Neural progenitor cell (in vitro differentiated cells): ENCODE measurements around the gene MMP21. TPM values are rescaled to one million over a fixed set of nuclear protein-coding genes. Genes with fewer than 3 reads are reported as not detected.

ENCODE experiments used
- DNase-seq: peaks from one replicate; pipeline ENCODE4 v3.0.0-alpha.2; 2016; ENCODE audit warnings: low spot score
- H2AFZ ChIP-seq: fragments of 200-600 bp; sonication (generic); replicated peaks from 2 replicates; pipeline ENCODE4 v1.6.1; 2016; ENCODE audit warnings: antibody characterized with exemption
- H3F3A ChIP-seq: fragments of 200-600 bp; sonication (generic); 2 replicates; pipeline ENCODE4 v1.6.1; 2016; ENCODE audit warnings: antibody characterized with exemption, low read depth
- H3K27ac ChIP-seq: fragments of 200-600 bp; sonication (generic); 2 replicates; pipeline ENCODE4 v1.5.1; 2016; ENCODE audit warnings: mild to moderate bottlenecking
- H3K27me3 ChIP-seq: fragments of 200-600 bp; sonication (generic); 2 replicates; pipeline ENCODE4 v1.6.1; 2016; ENCODE audit warnings: mild to moderate bottlenecking, moderate library complexity
- H3K36me3 ChIP-seq: fragments of 200-600 bp; sonication (generic); 2 replicates; pipeline ENCODE4 v1.5.1; 2016
- H3K4me1 ChIP-seq: fragments of 200-600 bp; sonication (generic); 2 replicates; pipeline ENCODE4 v1.6.1; 2016; ENCODE audit warnings: mixed run types
- H3K4me2 ChIP-seq: fragments of 200-600 bp; sonication (generic); 2 replicates; pipeline ENCODE4 v1.6.1; 2016
- H3K4me3 ChIP-seq: fragments of 200-600 bp; sonication (generic); 2 replicates; pipeline ENCODE4 v1.5.1; 2016
- H3K79me2 ChIP-seq: fragments of 200-600 bp; sonication (generic); 2 replicates; pipeline ENCODE4 v1.6.1; 2016; ENCODE audit warnings: low read depth
- H3K9ac ChIP-seq: fragments of 200-600 bp; sonication (generic); 2 replicates; pipeline ENCODE4 v1.6.1; 2016
- H3K9me3 ChIP-seq: fragments of 200-600 bp; sonication (generic); 2 replicates; pipeline ENCODE4 v1.5.1; 2016; ENCODE audit warnings: low read depth
- H4K20me1 ChIP-seq: fragments of 200-600 bp; sonication (generic); 2 replicates; pipeline ENCODE4 v1.6.1; 2016; ENCODE audit warnings: low read depth
- H3K27ac Mint-ChIP-seq: 3 replicates; pipeline ENCODE4 v1.8.0; 2021; ENCODE audit warnings: mixed read lengths
- H3K27me3 Mint-ChIP-seq: 2 replicates; pipeline ENCODE4 v1.8.0; 2022; ENCODE audit warnings: low read depth, mild to moderate bottlenecking, inconsistent platforms, moderate library complexity, mixed read lengths; ENCODE audit not compliant: insufficient read depth
- H3K36me3 Mint-ChIP-seq: 3 replicates; pipeline ENCODE4 v1.8.0; 2021; ENCODE audit warnings: mixed read lengths
- H3K4me1 Mint-ChIP-seq: 3 replicates; pipeline ENCODE4 v1.8.0; 2021; ENCODE audit warnings: mixed read lengths
- H3K4me3 Mint-ChIP-seq: 3 replicates; pipeline ENCODE4 v1.8.0; 2021; ENCODE audit warnings: mild to moderate bottlenecking, moderate library complexity, mixed read lengths
- H3K9me3 Mint-ChIP-seq: 3 replicates; pipeline ENCODE4 v1.8.0; 2020; ENCODE audit warnings: mixed read lengths
- EZH2 ChIP-seq: fragments of 200-600 bp; sonication (generic); IDR thresholded peaks from 2 replicates; pipeline ENCODE4 v1.6.1; 2017; ENCODE audit warnings: antibody characterized with exemption, mild to moderate bottlenecking, moderate library complexity
- EZH2phosphoT487 ChIP-seq: fragments of 200-600 bp; sonication (generic); IDR thresholded peaks from 2 replicates; pipeline ENCODE4 v1.6.1; 2017; ENCODE audit warnings: antibody characterized with exemption
- total RNA-seq: library from RNA; depleted of rRNA; stranded (reverse); fragments of >200 nt; gene quantifications from 2 replicates; pipeline ENCODE4 v1.2.3, GENCODE V29; 2015; ENCODE audit warnings: low replicate concordance
- TF ChIP-seq, protein P1 (sequence below): fragments of 200-600 bp; sonication (generic); IDR thresholded peaks from 2 replicates; pipeline ENCODE4 v1.5.1; 2017; ENCODE audit warnings: antibody characterized with exemption, mild to moderate bottlenecking

Gene MMP21
- total RNA-seq, 1 donor from 2014 or later, result not detected

DNA sequence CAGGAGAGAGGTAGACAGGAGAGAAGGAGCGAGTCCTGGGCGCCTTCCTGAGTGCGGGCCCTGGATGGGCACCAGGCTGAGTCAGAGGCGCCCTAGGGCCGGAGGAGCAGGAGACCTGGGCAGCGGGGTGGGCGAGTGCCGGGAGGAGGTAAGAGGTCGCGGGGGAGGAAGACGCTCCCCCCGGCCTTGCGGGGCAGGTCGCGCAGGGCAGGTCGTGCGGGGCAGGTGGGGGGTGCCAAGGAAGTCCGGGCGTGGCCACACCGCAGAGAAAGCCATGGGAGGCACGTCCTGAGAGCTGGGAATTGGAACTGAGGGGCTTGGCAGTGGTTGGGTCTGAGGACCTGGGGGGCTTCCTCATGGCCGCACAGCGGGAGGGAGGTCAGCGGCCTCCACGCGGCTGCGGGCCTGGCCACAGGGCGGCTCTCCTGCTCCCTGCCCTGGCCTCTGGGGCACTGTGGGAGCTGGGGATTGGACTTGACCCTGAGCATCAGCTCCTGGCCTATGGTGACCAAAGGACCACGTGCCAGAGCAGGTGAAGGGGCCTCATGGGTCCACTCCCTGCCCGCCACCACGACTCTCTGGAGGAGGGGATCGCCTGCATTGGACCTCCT, 935 bp downstream of the MMP21 start:
- Histone ChIP-seq H3K4me3 (no peak overlapping the region), H3K4me1 (no peaks in the 10 kb centered on the region), H3K27ac (no peak overlapping the region), H3K79me2 (no peaks in the 10 kb centered on the region), H3K9me3 (no peaks in the 10 kb centered on the region), H3K27me3 (no peaks in the 10 kb centered on the region), H4K20me1 (no peaks in the 10 kb centered on the region), H2AFZ (no peak overlapping the region), H3K36me3 (no peaks in the 10 kb centered on the region), H3F3A (no peaks in the 10 kb centered on the region), H3K9ac (no peak overlapping the region), H3K4me2 (no peak overlapping the region)
- Mint-ChIP-seq H3K27ac (no peak overlapping the region), H3K27me3 (peaks cover 7% of the 10 kb centered on the region), H3K36me3 (no peaks in the 10 kb centered on the region), H3K4me1 (peaks cover 4% of the 10 kb centered on the region), H3K9me3 (peaks cover 6% of the 10 kb centered on the region), H3K4me3 (no peak overlapping the region)
- TF ChIP-seq, protein P1, sequence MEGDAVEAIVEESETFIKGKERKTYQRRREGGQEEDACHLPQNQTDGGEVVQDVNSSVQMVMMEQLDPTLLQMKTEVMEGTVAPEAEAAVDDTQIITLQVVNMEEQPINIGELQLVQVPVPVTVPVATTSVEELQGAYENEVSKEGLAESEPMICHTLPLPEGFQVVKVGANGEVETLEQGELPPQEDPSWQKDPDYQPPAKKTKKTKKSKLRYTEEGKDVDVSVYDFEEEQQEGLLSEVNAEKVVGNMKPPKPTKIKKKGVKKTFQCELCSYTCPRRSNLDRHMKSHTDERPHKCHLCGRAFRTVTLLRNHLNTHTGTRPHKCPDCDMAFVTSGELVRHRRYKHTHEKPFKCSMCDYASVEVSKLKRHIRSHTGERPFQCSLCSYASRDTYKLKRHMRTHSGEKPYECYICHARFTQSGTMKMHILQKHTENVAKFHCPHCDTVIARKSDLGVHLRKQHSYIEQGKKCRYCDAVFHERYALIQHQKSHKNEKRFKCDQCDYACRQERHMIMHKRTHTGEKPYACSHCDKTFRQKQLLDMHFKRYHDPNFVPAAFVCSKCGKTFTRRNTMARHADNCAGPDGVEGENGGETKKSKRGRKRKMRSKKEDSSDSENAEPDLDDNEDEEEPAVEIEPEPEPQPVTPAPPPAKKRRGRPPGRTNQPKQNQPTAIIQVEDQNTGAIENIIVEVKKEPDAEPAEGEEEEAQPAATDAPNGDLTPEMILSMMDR, result no peak
- DNase-seq, result no peak

DNA sequence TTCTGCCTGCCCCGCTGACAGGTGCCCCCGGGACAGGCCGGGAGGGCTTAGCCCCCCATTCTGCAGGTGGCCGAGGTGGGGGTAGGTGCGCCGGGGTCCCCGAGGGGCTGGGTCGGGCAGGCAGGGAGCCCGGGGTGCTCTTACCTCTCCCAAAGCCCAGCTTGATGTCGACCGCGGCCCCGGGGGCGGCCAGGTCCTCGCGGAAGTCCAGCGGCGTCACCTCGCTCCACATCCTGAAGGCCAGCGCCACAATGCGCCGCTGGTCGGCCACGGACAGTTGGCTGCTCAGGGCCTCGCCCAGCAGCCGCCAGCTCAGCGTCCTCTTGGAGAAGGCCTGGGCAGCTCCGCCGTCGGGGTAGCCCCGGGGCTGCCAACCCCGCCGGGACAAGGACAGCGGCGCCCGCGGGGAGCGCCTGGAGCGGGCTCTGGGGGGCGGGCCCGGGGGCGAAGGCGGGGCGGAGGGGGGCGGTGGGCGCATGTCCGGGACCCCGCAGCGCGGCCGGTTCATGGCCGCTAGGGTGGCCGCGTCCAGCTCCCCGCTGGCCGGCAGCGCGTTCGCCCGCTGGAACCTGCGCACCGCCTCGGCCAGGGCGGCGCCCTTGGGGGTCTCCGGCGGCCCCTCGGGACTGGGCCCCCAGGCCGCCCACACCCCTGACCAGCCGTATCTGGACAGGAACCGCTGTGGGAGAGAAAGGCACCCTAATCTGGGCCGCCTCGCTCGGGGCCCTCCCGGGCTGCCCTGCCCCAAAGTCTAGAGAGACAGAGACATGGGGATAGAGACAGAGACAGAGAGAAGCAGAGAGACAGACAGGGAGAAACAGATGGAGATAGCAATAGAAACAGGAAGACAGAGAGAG, 1.7 kb downstream of the MMP21 start:
- H3K4me2 ChIP-seq, result no peak overlapping the region
- peaks cover 4% of the 10 kb centered on the region for H3K4me1 Mint-ChIP-seq
- H3K27ac Mint-ChIP-seq, result no peak overlapping the region

DNA sequence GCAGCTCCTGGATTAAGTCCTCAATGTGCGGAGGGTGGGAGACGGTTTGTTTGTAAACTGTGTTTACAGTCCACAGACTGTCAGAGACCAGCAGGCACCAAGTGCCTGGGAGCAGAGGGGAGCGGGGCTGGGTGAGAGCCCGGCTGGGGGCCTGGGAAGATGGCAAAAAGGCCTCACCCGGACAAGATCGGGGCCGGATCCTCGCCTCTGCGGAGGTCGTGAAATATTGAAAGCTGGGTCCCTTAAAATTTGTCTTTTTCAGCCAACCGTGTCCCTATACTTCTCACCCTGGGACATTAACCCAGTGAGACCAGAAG, 2.8 kb downstream of the MMP21 start:
- Histone ChIP-seq H3K4me2 (no peak overlapping the region), H3K4me3 (no peak overlapping the region), H3K27me3 (no peaks in the 10 kb centered on the region), H2AFZ (no peak overlapping the region), H4K20me1 (no peaks in the 10 kb centered on the region), H3K36me3 (no peaks in the 10 kb centered on the region), H3K4me1 (peaks cover 4% of the 10 kb centered on the region), H3K9me3 (no peaks in the 10 kb centered on the region), H3K27ac (no peak overlapping the region), H3F3A (no peaks in the 10 kb centered on the region), H3K79me2 (no peaks in the 10 kb centered on the region), H3K9ac (no peak overlapping the region)
- TF ChIP-seq EZH2phosphoT487, result no peak
- TF ChIP-seq EZH2, result no peak
- TF ChIP-seq, protein P1, result no peak
- H3K36me3 Mint-ChIP-seq, result no peaks in the 10 kb centered on the region
- H3K4me1 Mint-ChIP-seq, result peaks cover 9% of the 10 kb centered on the region
- no peak for DNase-seq
- no peak overlapping the region for H3K4me3 Mint-ChIP-seq
- H3K27ac Mint-ChIP-seq, result no peak overlapping the region
- peaks cover 7% of the 10 kb centered on the region for H3K27me3 Mint-ChIP-seq
- H3K9me3 Mint-ChIP-seq, result no peaks in the 10 kb centered on the region

More for the DNA sequence above, 1.7 kb downstream of the MMP21 start:
- Histone ChIP-seq H3K79me2 (no peaks in the 10 kb centered on the region), H3K36me3 (no peaks in the 10 kb centered on the region), H3K27me3 (no peaks in the 10 kb centered on the region), H3K9ac (no peak overlapping the region), H3K4me3 (no peak overlapping the region), H3K4me1 (no peaks in the 10 kb centered on the region), H4K20me1 (no peaks in the 10 kb centered on the region), H3K9me3 (no peaks in the 10 kb centered on the region), H3F3A (no peaks in the 10 kb centered on the region), H2AFZ (no peak overlapping the region), H3K27ac (no peak overlapping the region)
- no peak for DNase-seq
- Mint-ChIP-seq H3K36me3 (no peaks in the 10 kb centered on the region), H3K27me3 (peaks cover 7% of the 10 kb centered on the region), H3K9me3 (peaks cover 1% of the 10 kb centered on the region), H3K4me3 (no peak overlapping the region)
- TF ChIP-seq EZH2 (no peak), EZH2phosphoT487 (no peak)
- TF ChIP-seq, protein P1, result no peak
